Gastrocnemius medialis (tissue), 4 donors: ENCODE results near the gene MRPL28. TPM values are rescaled to one million over a fixed set of nuclear protein-coding genes. Genes with fewer than 3 reads are reported as not detected.

ENCODE experiments used
- ATAC-seq, 2 donors: fragments of 150-250 bp; one replicate each; pipeline ENCODE4 v1.9.1; 2016
- DNase-seq, 2 donors: peaks; one replicate each; pipeline ENCODE4 v3.0.0-alpha.2; 2019
- H3K27ac ChIP-seq, 4 donors: fragments of 200-600 bp; sonication (generic); 1 replicate in 1 of 4; 2 replicates in 3 of 4; pipeline ENCODE4 v1.5.1; 2016 to 2018; ENCODE audit warnings: mild to moderate bottlenecking in 2 of 4, moderate library complexity in 1 of 4
- H3K27me3 ChIP-seq, 3 donors: fragments of 200-600 bp; sonication (generic) in 2 of 3; 1 replicate in 1 of 3; 2 replicates in 2 of 3; pipeline versions ENCODE4 v1.5.1 to v1.6.0; 2016 to 2019; ENCODE audit warnings: mild to moderate bottlenecking in 1 of 3, moderate library complexity in 1 of 3
- H3K36me3 ChIP-seq, 2 donors: fragments of 200-600 bp; sonication (generic) in 1 of 2; one replicate each; pipeline ENCODE4 v1.5.1; 2017 to 2018
- H3K4me1 ChIP-seq, 2 donors: fragments of 200-600 bp; sonication (generic) in 1 of 2; one replicate each; pipeline ENCODE4 v1.5.1; 2016 to 2017; ENCODE audit warnings: mild to moderate bottlenecking in 2 of 2
- H3K4me3 ChIP-seq, 4 donors: fragments of 200-600 bp; sonication (generic) in 3 of 4; 1 replicate in 1 of 4; 2 replicates in 3 of 4; pipeline ENCODE4 v1.5.1; 2016 to 2019; ENCODE audit warnings: mild to moderate bottlenecking in 2 of 4
- H3K9me3 ChIP-seq, 3 donors: fragments of 200-600 bp; sonication (generic) in 2 of 3; 1 replicate in 1 of 3; 2 replicates in 2 of 3; pipeline ENCODE4 v1.5.1; 2016 to 2019
- POLR2A ChIP-seq, 2 donors: fragments of 450-650 bp; IDR thresholded peaks; one replicate each; pipeline ENCODE4 v1.6.1; 2017; ENCODE audit warnings: antibody characterized with exemption in 2 of 2, mild to moderate bottlenecking in 2 of 2, moderate library complexity in 2 of 2
- in situ Hi-C, 4 donors: fragments of 200-750 bp; cut with MboI; loops; one replicate each; pipeline versions ENCODE4 v1.15.0 to v1.8.0; 2017; ENCODE audit warnings: low sequenced_read_pairs in 4 of 4
- intact Hi-C: fragments of 100-400 bp; cut with DNase I; formaldehyde crosslinking; loops from one replicate; pipeline ENCODE4 v1.15.1; 2023; ENCODE audit warnings: low total_unique reads
- total RNA-seq, 4 donors: library from RNA; depleted of rRNA; stranded (reverse); fragments of >200 nt; gene quantifications; one replicate each; pipeline versions ENCODE4 v1.1.0 to v1.2.3, GENCODE V29; 2016
- TF ChIP-seq, protein P1 (sequence below), 5 experiments: fragments of 450-650 bp in 3 of 5; fragments of 200-600 bp in 2 of 5; sonication (generic) in 2 of 5; IDR thresholded peaks in 4 of 5; conservative IDR thresholded peaks in 1 of 5; 1 replicate in 4 of 5; 2 replicates in 1 of 5; pipeline ENCODE4 v1.5.1; 2016 to 2019; ENCODE audit warnings: antibody characterized with exemption in 5 of 5, mild to moderate bottlenecking in 3 of 5, moderate library complexity in 3 of 5

MRPL28 gene
- total RNA-seq, 4 donors from 2014 or later = 72.8 to 122 (median 87.4) TPM

DNA sequence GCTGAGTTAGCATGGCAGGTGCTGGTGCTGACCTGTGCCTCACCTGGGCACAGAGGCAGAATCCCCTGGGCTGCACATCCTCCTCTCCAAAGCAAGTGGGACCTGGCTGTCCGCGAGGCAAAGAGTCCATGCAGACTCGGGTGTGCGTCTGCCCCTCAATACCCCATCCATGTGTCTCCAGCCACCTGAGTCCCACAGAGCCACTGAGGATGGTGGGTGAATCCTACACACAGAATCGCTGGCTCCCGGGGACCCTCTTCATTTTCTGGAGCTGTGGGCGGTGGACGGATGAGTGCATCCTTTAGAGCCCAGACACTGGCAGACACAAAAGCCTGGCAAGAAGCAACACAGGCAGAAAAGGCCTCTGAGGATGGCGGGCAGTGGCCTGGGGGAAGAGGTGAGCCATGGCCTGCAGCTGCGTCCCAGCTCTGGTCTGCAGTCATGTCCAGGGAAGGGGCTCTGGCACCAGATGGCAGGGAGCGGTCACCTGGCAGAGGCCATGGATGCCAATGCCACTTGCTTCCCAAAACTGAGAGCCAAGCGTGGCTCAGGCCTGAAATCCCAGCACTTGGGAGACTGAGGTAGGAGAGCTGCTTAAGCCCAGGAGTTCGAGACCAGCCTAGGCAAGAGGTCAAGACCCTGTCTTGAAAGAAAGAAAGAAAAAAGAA lies 47.7 kb downstream of the MRPL28 start:
- ATAC-seq = no peak

DNA sequence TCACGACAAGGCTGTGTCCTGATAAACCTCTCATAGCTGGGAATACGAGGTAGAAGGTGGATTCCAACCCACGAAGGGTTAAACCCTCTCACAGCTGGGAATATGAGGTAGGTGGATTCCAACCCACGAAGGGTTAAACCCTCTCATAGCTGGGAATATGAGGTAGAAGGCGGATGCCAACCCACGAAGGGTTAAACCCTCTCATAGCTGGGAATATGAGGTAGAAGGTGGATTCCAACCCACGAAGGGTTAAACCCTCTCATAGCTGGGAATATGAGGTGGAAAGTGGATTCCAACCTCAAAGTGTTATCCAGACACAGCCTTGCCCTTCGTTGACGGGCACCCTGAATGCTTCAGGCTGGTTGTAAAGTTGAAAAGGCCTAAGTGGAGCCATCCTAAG lies 48.8 kb downstream of the MRPL28 start:
- Histone ChIP-seq H3K9me3 (no peaks in the 10 kb centered on the region), H3K27me3 (no peaks in the 10 kb centered on the region), H3K4me1 (peaks cover under 1% of the 10 kb centered on the region in 2 donors), H3K27ac (no peak overlapping the region), H3K36me3 (peaks cover 0 to 6% of the 10 kb centered on the region in 2 donors), H3K4me3 (no peak overlapping the region)
- ATAC-seq = no peak
- in situ Hi-C loops = no loop called here
- no peak for DNase-seq
- intact Hi-C loops = no loop called here
- no peak for TF ChIP-seq POLR2A (IDR thresholded peaks at IDR 0.05)

More for the DNA sequence above, 47.7 kb downstream of the MRPL28 start:
- Histone ChIP-seq H3K4me3 (no peak overlapping the region), H3K9me3 (no peaks in the 10 kb centered on the region), H3K4me1 (peaks cover 5 to 11% of the 10 kb centered on the region in 2 donors), H3K27ac (no peak overlapping the region), H3K36me3 (peaks cover 0 to 6% of the 10 kb centered on the region in 2 donors), H3K27me3 (no peaks in the 10 kb centered on the region)
- TF ChIP-seq, protein P1, sequence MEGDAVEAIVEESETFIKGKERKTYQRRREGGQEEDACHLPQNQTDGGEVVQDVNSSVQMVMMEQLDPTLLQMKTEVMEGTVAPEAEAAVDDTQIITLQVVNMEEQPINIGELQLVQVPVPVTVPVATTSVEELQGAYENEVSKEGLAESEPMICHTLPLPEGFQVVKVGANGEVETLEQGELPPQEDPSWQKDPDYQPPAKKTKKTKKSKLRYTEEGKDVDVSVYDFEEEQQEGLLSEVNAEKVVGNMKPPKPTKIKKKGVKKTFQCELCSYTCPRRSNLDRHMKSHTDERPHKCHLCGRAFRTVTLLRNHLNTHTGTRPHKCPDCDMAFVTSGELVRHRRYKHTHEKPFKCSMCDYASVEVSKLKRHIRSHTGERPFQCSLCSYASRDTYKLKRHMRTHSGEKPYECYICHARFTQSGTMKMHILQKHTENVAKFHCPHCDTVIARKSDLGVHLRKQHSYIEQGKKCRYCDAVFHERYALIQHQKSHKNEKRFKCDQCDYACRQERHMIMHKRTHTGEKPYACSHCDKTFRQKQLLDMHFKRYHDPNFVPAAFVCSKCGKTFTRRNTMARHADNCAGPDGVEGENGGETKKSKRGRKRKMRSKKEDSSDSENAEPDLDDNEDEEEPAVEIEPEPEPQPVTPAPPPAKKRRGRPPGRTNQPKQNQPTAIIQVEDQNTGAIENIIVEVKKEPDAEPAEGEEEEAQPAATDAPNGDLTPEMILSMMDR (IDR thresholded peaks at IDR 0.05 in 4 of 5, conservative IDR thresholded peaks at IDR 0.05 in 1 of 5) = no peak
- no peak for TF ChIP-seq POLR2A (IDR thresholded peaks at IDR 0.05)
- in situ Hi-C loops (no loop called here), intact Hi-C loops (no loop called here)
- no peak for DNase-seq

DNA sequence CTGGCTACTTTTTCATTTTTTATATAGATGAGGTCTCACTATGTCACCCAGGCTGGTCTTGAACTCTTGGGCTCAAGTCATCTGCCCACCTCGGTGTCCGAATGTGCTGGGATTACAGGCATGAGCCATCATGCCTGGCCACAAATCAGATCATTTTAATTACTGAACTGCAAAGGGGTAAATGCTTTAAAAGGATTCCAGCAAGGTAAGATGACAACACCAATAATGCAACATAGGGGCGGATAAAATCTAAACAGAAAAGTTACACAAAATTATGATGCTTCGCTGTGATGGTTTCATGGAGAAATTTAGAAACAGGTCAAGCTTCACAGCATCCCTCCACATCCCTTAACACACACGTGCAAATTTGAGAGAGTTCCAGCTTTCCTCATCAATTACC lies 50.1 kb downstream of the MRPL28 start:
- no peak for TF ChIP-seq POLR2A (IDR thresholded peaks at IDR 0.05)
- TF ChIP-seq, protein P1 (IDR thresholded peaks at IDR 0.05 in 4 of 5, conservative IDR thresholded peaks at IDR 0.05 in 1 of 5) = no peak
- H3K9me3 ChIP-seq = no peaks in the 10 kb centered on the region
- H3K27me3 ChIP-seq = no peaks in the 10 kb centered on the region
- intact Hi-C loops (no loop called here), in situ Hi-C loops (no loop called here)
- DNase-seq = no peak
- peaks cover 0 to 6% of the 10 kb centered on the region in 2 donors for H3K36me3 ChIP-seq
- no peak overlapping the region for H3K4me3 ChIP-seq
- no peak for ATAC-seq
- H3K27ac ChIP-seq = no peak overlapping the region
- H3K4me1 ChIP-seq = no peaks in the 10 kb centered on the region

DNA sequence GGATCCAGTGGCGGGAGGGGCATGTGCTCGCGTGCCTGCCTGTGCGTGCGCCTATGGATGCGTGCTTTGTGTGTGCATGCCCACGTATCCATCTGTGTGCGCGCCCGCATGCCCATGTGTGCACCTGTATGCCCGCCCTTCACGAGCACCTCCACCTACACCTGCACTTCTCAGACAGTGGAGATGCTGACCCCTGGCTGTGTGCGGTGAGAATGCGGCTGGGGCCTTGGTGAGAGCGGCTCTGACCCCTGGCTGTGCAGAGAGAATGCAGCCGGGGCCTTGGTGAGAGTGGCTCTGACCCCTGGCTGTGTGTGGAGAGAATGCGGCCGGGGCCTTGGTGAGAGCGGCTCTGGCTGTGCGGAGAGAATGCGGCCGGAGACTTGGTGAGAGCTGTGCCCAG lies 51.7 kb downstream of the MRPL28 start:
- H3K27ac ChIP-seq = no peak overlapping the region
- no peaks in the 10 kb centered on the region for H3K4me1 ChIP-seq
- TF ChIP-seq, protein P1 (IDR thresholded peaks at IDR 0.05 in 4 of 5, conservative IDR thresholded peaks at IDR 0.05 in 1 of 5) = no peak
- no peak for TF ChIP-seq POLR2A (IDR thresholded peaks at IDR 0.05)
- ATAC-seq = no peak
- intact Hi-C loops = no loop called here
- no peak overlapping the region for H3K4me3 ChIP-seq
- in situ Hi-C loops = no loop called here
- DNase-seq = no peak
- no peaks in the 10 kb centered on the region for H3K9me3 ChIP-seq
- H3K27me3 ChIP-seq = no peaks in the 10 kb centered on the region
- peaks cover 0 to 16% of the 10 kb centered on the region in 2 donors for H3K36me3 ChIP-seq

DNA sequence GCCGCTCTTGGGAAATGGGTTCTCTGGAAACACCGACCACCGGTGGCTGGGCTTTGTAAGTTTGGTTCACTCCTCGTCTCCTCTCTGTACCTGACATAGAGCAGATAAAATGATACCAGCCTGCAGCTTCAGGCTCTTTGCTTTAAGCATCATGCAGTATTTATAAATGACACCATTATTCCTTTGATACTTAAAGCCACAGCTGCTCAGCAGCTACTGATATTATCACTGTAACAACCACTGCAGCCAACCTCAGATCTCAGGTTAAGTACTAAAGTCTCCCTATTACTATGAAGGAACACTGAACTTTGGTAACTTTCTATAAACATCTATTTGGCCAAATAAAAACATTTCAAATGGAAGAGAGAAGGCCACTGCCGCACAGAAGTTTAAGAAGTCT lies 52.8 kb downstream of the MRPL28 start:
- ATAC-seq = no peak
- Histone ChIP-seq H3K36me3 (peaks cover 0 to 24% of the 10 kb centered on the region in 2 donors), H3K27me3 (no peaks in the 10 kb centered on the region), H3K27ac (no peak overlapping the region), H3K4me1 (no peaks in the 10 kb centered on the region), H3K4me3 (no peak overlapping the region), H3K9me3 (no peaks in the 10 kb centered on the region)
- no peak for TF ChIP-seq POLR2A (IDR thresholded peaks at IDR 0.05)
- TF ChIP-seq, protein P1 (IDR thresholded peaks at IDR 0.05 in 4 of 5, conservative IDR thresholded peaks at IDR 0.05 in 1 of 5) = no peak
- intact Hi-C loops (no loop called here), in situ Hi-C loops (no loop called here)
- DNase-seq = no peak

Other genes starting within 250 kb of the MRPL28 start
- 10 to 100 TPM; 12.4 to 24.1 (median 19.4) TPM for gene NPRL3, start 231.9 kb downstream of the MRPL28 start, total RNA-seq
- gene HBZ, start 217.9 kb downstream of the MRPL28 start, total RNA-seq = not detected
- gene HBM, start 204.6 kb downstream of the MRPL28 start, total RNA-seq = not detected
- gene HBA2, start 197.7 kb downstream of the MRPL28 start, total RNA-seq = 100 to 1,000 TPM in 2 of 4 donors, 10 to 100 TPM in 1, 1 to 10 TPM in 1; 2.5 to 258 (median 108) TPM
- gene HBA1, start 193.9 kb downstream of the MRPL28 start, total RNA-seq = 100 to 1,000 TPM in 1 of 4 donors, 10 to 100 TPM in 2, not detected in 1; 12.3 to 172 (median 49.7) TPM
- gene HBQ1, start 190.1 kb downstream of the MRPL28 start, total RNA-seq = not detected
- gene LUC7L, start 141.1 kb downstream of the MRPL28 start, total RNA-seq = 10 to 100 TPM; 18.4 to 53.5 (median 31.1) TPM
- gene FAM234A, start 135.7 kb downstream of the MRPL28 start, total RNA-seq = 100 to 1,000 TPM in 3 of 4 donors, 10 to 100 TPM in 1; 85.2 to 288 (median 251) TPM
- gene RGS11, start 94.6 kb downstream of the MRPL28 start, total RNA-seq = 1 to 10 TPM; 1.2 to 2.2 (median 1.6) TPM
- 1 to 10 TPM in 3 of 4 donors, not detected in 1; 1.4 to 3.5 (median 1.8) TPM for gene ARHGDIG, start 89.9 kb downstream of the MRPL28 start, total RNA-seq
- gene PDIA2, start 87.4 kb downstream of the MRPL28 start, total RNA-seq = 1 to 10 TPM in 1 of 4 donors, not detected in 3; 2.2 TPM
- 10 to 100 TPM; 27.1 to 41.9 (median 32.7) TPM for gene AXIN1, start 17.8 kb downstream of the MRPL28 start, total RNA-seq
- gene PGAP6, start 11.4 kb upstream of the MRPL28 start, total RNA-seq = 10 to 100 TPM; 31.5 to 63.3 (median 50.8) TPM
- gene NME4, start 26.7 kb upstream of the MRPL28 start, total RNA-seq = 10 to 100 TPM; 11.6 to 19.3 (median 16.3) TPM
- 10 to 100 TPM; 17.0 to 23.3 (median 18.8) TPM for gene DECR2, start 31.3 kb upstream of the MRPL28 start, total RNA-seq
- gene RAB11FIP3, start 55.1 kb upstream of the MRPL28 start, total RNA-seq = 10 to 100 TPM; 27.0 to 50.1 (median 34.8) TPM
- 10 to 100 TPM; 22.3 to 37.8 (median 27.4) TPM for gene CAPN15, start 157.2 kb upstream of the MRPL28 start, total RNA-seq
- gene PRR35, start 189.9 kb upstream of the MRPL28 start, total RNA-seq = not detected
- under 1 TPM; 0.42 to 0.56 (median 0.48) TPM for gene NHLRC4, start 196.5 kb upstream of the MRPL28 start, total RNA-seq
- 10 to 100 TPM; 22.2 to 47.3 (median 38.5) TPM for gene PIGQ, start 199.4 kb upstream of the MRPL28 start, total RNA-seq
- 10 to 100 TPM; 15.6 to 29.3 (median 21.4) TPM for gene RAB40C, start 219.5 kb upstream of the MRPL28 start, total RNA-seq